A673 (cell line): ENCODE results near the gene DNM2. TPM values are rescaled to one million over a fixed set of nuclear protein-coding genes. Genes with fewer than 3 reads are reported as not detected.
"Not testable (repeated sequence)": the region's sequence is repeated elsewhere in the genome, so short reads cannot be mapped to it uniquely, and the experiment has no call there.

Experiments used
- BruUV-seq: library from RNA; stranded (reverse); fragments of 400-500 nt; replicated peaks from 2 replicates; lab custom pipeline; 2021; lab: Mats Ljungman, UMichigan
- CTCF ChIA-PET: fragments of 300-600 bp; sonication (Branson Sonifier 250); formaldehyde crosslinking; loops from one replicate; lab custom pipeline; 2022; ENCODE audit warnings: antibody characterized with exemption; lab: Charles Lee
- POLR2A ChIA-PET: fragments of 300-600 bp; sonication (Branson Sonifier 250); formaldehyde crosslinking; loops from one replicate; lab custom pipeline; 2022; ENCODE audit warnings: antibody characterized with exemption; ENCODE audit not compliant: low non-redundant PET; lab: Charles Lee
- DNase-seq: peaks from one replicate; pipeline ENCODE4 v3.0.0-alpha.2; 2015; ENCODE audit warnings: low spot score
- H3K27ac ChIP-seq: fragments of 200-600 bp; sonication (generic); 2 replicates; pipeline ENCODE4 v1.5.1; 2016; ENCODE audit warnings: mixed run types, low read depth, mild to moderate bottlenecking, mixed read lengths, antibody characterized with exemption, low read length; ENCODE audit not compliant: poor library complexity, severe bottlenecking
- H3K27me3 ChIP-seq: fragments of 200-600 bp; sonication (generic); replicated peaks from 2 replicates; pipeline ENCODE4 v1.6.1; 2017; ENCODE audit warnings: mixed run types, low read depth, mild to moderate bottlenecking, mixed read lengths, antibody characterized with exemption, low read length; ENCODE audit not compliant: insufficient read depth, poor library complexity
- H3K36me3 ChIP-seq: fragments of 200-600 bp; sonication (generic); 2 replicates; pipeline ENCODE4 v1.6.1; 2016; ENCODE audit warnings: mixed run types, mild to moderate bottlenecking, mixed read lengths, antibody characterized with exemption, low read length; ENCODE audit not compliant: insufficient read depth, poor library complexity, severe bottlenecking
- H3K4me1 ChIP-seq: fragments of 200-600 bp; sonication (generic); 2 replicates; pipeline ENCODE4 v1.6.1; 2017; ENCODE audit warnings: mixed run types, mild to moderate bottlenecking, mixed read lengths, antibody characterized with exemption, low read length; ENCODE audit not compliant: insufficient read depth, poor library complexity, severe bottlenecking
- H3K4me3 ChIP-seq: fragments of 200-600 bp; sonication (generic); 2 replicates; pipeline ENCODE4 v1.5.1; 2016; ENCODE audit warnings: low read depth, mixed run types, mild to moderate bottlenecking, mixed read lengths, low read length; ENCODE audit not compliant: poor library complexity, severe bottlenecking
- H3K9me3 ChIP-seq: fragments of 200-600 bp; sonication (generic); 2 replicates; pipeline ENCODE4 v1.6.1; 2016; ENCODE audit warnings: mixed run types, low read depth, mild to moderate bottlenecking, mixed read lengths, antibody characterized with exemption, low read length; ENCODE audit not compliant: poor library complexity, severe bottlenecking
- EZH2 ChIP-seq: fragments of 200-600 bp; sonication (generic); IDR thresholded peaks from 2 replicates; pipeline ENCODE4 v1.6.1; 2017; ENCODE audit warnings: borderline replicate concordance, low read depth, mild to moderate bottlenecking, mixed read lengths, antibody characterized with exemption, low read length; ENCODE audit not compliant: poor library complexity, severe bottlenecking
- intact Hi-C: fragments of 100-400 bp; cut with micrococcal nuclease; formaldehyde crosslinking; loops from one replicate; pipeline ENCODE4 v1.10.0; 2022; ENCODE audit not compliant: unreplicated experiment
- total RNA-seq: library from RNA; stranded (reverse); gene quantifications from 2 replicates; pipeline ENCODE4 v1.2.3, GENCODE V29; 2021
- TF ChIP-seq, protein P1 (sequence below): fragments of 300-800, 200-600 bp; sonication (generic); conservative IDR thresholded peaks from 2 replicates; pipeline ENCODE4 v1.5.1; 2017; ENCODE audit warnings: low read depth, mild to moderate bottlenecking, antibody characterized with exemption, low read length, moderate library complexity, mixed read lengths

DNM2 gene
- total RNA-seq, 1 experiment from 2014 or later, result 143 TPM

GRCh38 chr19:10756791-10757190, 38.9 kb downstream of the DNM2 start:
- Histone ChIP-seq H3K36me3 (peaks cover 5% of the 10 kb centered on the region), H3K9me3 (no peaks in the 10 kb centered on the region), H3K4me3 (no peak overlapping the region), H3K27me3 (no peaks in the 10 kb centered on the region), H3K4me1 (peaks cover 13% of the 10 kb centered on the region), H3K27ac (no peak overlapping the region)
- TF ChIP-seq, protein P1, sequence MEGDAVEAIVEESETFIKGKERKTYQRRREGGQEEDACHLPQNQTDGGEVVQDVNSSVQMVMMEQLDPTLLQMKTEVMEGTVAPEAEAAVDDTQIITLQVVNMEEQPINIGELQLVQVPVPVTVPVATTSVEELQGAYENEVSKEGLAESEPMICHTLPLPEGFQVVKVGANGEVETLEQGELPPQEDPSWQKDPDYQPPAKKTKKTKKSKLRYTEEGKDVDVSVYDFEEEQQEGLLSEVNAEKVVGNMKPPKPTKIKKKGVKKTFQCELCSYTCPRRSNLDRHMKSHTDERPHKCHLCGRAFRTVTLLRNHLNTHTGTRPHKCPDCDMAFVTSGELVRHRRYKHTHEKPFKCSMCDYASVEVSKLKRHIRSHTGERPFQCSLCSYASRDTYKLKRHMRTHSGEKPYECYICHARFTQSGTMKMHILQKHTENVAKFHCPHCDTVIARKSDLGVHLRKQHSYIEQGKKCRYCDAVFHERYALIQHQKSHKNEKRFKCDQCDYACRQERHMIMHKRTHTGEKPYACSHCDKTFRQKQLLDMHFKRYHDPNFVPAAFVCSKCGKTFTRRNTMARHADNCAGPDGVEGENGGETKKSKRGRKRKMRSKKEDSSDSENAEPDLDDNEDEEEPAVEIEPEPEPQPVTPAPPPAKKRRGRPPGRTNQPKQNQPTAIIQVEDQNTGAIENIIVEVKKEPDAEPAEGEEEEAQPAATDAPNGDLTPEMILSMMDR, result no peak
- no peak for TF ChIP-seq EZH2
- DNase-seq, result no peak
- no TSS peak for BruUV-seq
- POLR2A ChIA-PET, result no interaction called here
- intact Hi-C loops, result loop anchor here (5.0 kb wide), 1 partner anchor 39 kb away; the partner anchor contains the start of gene DNM2
- CTCF ChIA-PET, result no interaction called here

- H3K36me3 ChIP-seq, DNase-seq, BruUV-seq, H3K9me3 ChIP-seq, H3K27me3 ChIP-seq, H3K27ac ChIP-seq, POLR2A ChIA-PET, H3K4me3 ChIP-seq, CTCF ChIA-PET: not testable (repeated sequence)
- H3K4me1 ChIP-seq, result peaks cover 13% of the 10 kb centered on the region
- intact Hi-C loops, result loop anchor here (5.0 kb wide), 1 partner anchor 41 kb away; the partner anchor contains the start of gene DNM2
These were observed 40.2 kb downstream of the DNM2 start for GRCh38 chr19:10758050-10758449.

DNA sequence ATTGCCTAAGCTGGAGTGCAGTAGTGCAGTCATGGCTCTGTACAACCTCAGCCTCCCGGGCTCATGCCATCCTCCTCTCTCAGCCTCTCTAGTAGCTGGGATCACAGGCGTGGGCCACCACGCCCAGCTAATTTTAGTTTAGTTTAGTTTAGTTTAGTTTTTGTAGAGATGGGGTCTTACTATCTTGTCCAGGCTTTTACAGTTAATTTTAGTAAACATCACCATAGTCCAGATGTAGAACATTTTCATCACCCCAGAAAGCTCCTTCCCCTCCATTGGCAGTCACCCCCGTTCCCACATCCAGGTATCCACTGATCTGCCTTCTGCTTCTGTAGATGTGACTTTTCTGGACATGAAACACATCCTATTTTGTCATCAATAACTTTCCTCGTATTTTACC, 41.1 kb downstream of the DNM2 start:
- no peaks in the 10 kb centered on the region for H3K9me3 ChIP-seq
- no peaks in the 10 kb centered on the region for H3K27me3 ChIP-seq
- ChIA-PET POLR2A (no interaction called here), CTCF (no interaction called here)
- H3K36me3 ChIP-seq, result peaks cover 5% of the 10 kb centered on the region
- no peak for DNase-seq
- TF ChIP-seq, protein P1, result no peak
- no peak for TF ChIP-seq EZH2
- intact Hi-C loops, result loop anchor here (5.0 kb wide), 1 partner anchor 42 kb away; the partner anchor contains the start of gene DNM2
- H3K27ac ChIP-seq, result no peak overlapping the region
- H3K4me3 ChIP-seq, result no peak overlapping the region
- no TSS peak for BruUV-seq
- peaks cover 13% of the 10 kb centered on the region for H3K4me1 ChIP-seq
